NB4 (cell line): ENCODE results near the gene ZBTB8A.

Source experiments
- TF ChIP-seq, protein P1 (sequence below): IDR thresholded peaks from one replicate; pipeline ENCODE4 v1.5.1; 2012; ENCODE audit warnings: low read depth, low read length
- TF ChIP-seq, protein P2 (sequence below): IDR thresholded peaks from 2 replicates; pipeline ENCODE4 v1.6.1; 2011; ENCODE audit warnings: low read depth, low read length

DNA sequence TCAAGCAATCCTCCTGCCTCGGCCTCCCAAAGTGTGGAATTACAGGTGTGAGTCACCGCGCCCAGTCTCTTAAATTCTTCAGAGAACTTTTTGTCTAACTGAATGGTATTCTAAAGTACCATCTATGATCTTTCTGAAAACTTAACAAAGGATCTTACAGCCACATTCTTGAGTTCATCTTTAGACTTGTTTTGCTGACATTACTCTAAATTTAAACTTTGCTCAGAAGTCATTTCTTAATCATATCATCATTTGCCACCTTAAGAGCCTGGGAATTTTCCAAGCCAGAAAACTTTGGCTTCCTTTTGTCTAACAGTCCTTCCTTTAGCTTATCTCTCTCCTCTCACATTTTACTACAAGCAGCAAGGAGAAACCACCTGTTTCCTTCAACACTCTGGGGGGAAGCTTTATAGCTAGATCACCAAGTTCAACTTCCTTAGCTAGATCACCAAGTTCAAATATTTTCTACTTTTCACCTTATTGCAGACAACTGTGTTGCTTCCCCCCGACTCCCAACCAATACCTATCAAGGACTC, 5.4 kb upstream of the ZBTB8A start:
- TF ChIP-seq, protein P1, sequence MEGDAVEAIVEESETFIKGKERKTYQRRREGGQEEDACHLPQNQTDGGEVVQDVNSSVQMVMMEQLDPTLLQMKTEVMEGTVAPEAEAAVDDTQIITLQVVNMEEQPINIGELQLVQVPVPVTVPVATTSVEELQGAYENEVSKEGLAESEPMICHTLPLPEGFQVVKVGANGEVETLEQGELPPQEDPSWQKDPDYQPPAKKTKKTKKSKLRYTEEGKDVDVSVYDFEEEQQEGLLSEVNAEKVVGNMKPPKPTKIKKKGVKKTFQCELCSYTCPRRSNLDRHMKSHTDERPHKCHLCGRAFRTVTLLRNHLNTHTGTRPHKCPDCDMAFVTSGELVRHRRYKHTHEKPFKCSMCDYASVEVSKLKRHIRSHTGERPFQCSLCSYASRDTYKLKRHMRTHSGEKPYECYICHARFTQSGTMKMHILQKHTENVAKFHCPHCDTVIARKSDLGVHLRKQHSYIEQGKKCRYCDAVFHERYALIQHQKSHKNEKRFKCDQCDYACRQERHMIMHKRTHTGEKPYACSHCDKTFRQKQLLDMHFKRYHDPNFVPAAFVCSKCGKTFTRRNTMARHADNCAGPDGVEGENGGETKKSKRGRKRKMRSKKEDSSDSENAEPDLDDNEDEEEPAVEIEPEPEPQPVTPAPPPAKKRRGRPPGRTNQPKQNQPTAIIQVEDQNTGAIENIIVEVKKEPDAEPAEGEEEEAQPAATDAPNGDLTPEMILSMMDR: no peak
- TF ChIP-seq, protein P2, sequence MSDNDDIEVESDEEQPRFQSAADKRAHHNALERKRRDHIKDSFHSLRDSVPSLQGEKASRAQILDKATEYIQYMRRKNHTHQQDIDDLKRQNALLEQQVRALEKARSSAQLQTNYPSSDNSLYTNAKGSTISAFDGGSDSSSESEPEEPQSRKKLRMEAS: no peak
